ENCODE measurements around the gene LRRC28.

The LRRC28 gene

GRCh38 chr15:99249270-99249841, 1.9 kb upstream of the LRRC28 start, which contains the start of gene TTC23:
Gene TTC23 (minus strand): TSS chr15:99249581. CDS start chr15:99228712, 20,869 bp downstream.
- no peak for DNase-seq (ENCODE audit: low read depth in 4 of 4, low spot score in 1 of 4)

- no peak for DNase-seq (ENCODE audit: low read depth in 4 of 4, low spot score in 1 of 4)
Measured at GRCh38 chr15:99250001-99250400, 1.3 kb upstream of the LRRC28 start.

GRCh38 chr15:99250494-99250856, 806 bp upstream of the LRRC28 start:
- no peak for DNase-seq (ENCODE audit: low read depth in 4 of 4, low spot score in 1 of 4)

GRCh38 chr15:99252326-99252725, 1.0 kb downstream of the LRRC28 start:
- no peak for DNase-seq (ENCODE audit: low read depth in 4 of 4, low spot score in 1 of 4)

DNA sequence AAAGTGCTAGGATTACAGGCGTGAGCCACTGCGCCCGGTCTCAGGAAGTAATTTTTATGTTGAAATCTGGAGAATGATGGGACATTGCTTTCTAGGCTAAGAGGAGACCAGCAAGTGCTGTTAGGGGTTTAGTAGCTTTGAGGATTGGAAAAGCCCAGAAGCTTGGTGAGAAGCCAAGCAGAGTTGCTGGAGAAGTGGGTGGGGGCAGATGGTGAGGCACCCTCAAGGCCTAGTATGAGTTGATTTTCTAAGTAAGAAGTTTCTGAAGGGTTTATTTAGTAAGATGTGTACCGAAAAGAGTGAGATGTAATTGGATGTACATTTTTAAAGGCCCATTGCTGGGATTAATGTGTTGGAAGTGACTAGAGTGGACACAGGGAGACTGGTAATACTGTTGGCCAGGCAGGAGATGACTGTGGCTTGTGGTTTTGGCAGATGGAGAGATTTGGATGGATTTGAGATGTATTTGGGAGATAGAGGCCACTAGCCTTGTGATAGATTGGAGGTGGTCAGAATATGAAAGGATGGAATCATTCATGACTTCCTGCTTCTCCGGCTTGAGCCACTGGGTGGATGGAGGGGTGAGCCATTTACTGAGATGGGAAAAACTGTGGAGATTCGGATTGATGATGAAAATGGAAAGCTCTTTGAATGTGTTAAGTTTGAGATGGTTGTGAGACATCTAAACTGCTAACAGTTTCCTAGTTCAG, 2.3 kb downstream of the LRRC28 start:
- DNase-seq (ENCODE audit: low read depth in 4 of 4, low spot score in 1 of 4), result no peak

- DNase-seq (ENCODE audit: low read depth in 4 of 4, low spot score in 1 of 4), result no peak
Measured at GRCh38 chr15:99257107-99257750, 5.9 kb downstream of the LRRC28 start.

GRCh38 chr15:99264125-99264524, 12.8 kb downstream of the LRRC28 start:
- no peak for DNase-seq (ENCODE audit: low read depth in 4 of 4, low spot score in 1 of 4)

- DNase-seq (ENCODE audit: low read depth in 4 of 4, low spot score in 1 of 4), result no peak
Measured at GRCh38 chr15:99265541-99266070, 14.3 kb downstream of the LRRC28 start.

DNA sequence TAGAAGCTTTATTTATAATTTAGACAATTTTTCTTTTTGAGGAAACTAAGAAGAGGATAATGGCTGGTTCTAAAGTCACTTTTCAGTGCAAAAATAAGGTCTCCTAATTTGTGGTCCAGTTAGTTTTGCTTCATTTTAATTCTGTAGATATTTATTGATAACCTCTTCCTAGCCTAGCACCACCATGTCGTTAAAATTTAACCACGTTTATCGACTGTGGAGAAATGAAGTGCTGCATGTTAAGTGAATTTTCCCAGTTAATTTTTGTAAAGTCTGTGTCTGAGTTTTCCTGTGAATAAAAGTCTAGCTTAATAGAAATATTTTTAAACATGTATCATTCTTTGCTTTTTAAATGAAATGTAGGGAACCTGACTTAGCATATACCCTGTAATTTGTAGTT, 16.7 kb downstream of the LRRC28 start:
- DNase-seq (ENCODE audit: low read depth in 4 of 4, low spot score in 1 of 4), result no peak

GRCh38 chr15:99268431-99268830, 17.1 kb downstream of the LRRC28 start:
- DNase-seq (ENCODE audit: low read depth in 4 of 4, low spot score in 1 of 4), result no peak

DNA sequence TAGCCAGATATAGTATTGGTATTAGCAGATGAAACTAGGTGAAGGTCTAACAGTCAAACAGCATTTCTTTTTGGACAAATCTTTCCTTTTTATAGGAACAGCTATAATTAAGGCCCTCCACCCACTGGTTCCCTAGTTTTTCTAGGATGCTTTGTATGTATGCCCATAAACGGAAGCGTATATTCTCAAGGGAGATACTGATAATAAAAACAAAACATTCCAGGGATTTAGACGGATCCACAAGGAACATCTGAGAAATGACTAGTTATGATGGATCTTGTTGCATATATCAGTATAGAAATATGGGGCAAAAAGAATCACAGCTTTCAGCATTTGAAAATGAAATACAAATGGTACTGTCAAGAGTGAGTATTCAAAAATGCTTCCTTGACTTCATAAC, 22.5 kb downstream of the LRRC28 start:
- DNase-seq (ENCODE audit: low read depth in 4 of 4, low spot score in 1 of 4), result no peak

- DNase-seq (ENCODE audit: low read depth in 4 of 4, low spot score in 1 of 4), result no peak
Measured at GRCh38 chr15:99275061-99275460, 23.8 kb downstream of the LRRC28 start.

DNA sequence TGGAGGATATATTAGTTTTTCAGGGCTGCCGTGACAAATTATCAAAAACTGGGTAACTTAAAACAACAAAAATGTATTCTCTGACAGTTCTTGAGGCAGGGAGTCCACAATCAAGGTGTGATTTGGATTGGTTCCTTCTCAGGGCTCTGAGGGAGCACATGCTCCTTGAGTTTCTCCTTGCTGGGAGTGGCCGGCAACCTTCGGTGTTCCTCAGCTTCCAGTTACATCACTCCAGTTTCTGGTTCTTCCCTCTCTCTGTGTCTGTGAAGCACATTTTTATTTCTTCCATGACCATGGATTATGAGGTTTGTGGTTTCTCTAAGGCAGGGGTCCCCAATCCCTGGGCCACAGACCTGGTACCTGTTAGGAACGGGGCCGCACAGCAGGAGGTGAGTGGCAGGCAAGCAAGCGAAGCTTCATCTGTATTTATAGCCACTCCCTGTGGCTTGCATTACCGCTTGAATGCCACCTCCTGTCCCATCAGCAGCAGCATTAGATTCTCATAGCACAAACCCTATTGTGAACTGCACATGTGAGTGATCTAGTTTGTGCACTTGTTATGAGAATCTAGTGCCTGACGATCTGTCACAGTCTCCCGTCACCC, 24.3 kb downstream of the LRRC28 start:
- DNase-seq (ENCODE audit: low read depth in 4 of 4, low spot score in 1 of 4), result no peak

GRCh38 chr15:99279290-99279689, 28.0 kb downstream of the LRRC28 start:
- DNase-seq (ENCODE audit: low read depth in 4 of 4, low spot score in 1 of 4), result no peak

GRCh38 chr15:99279827-99280226, 28.5 kb downstream of the LRRC28 start:
- DNase-seq (ENCODE audit: low read depth in 4 of 4, low spot score in 1 of 4), result no peak

DNA sequence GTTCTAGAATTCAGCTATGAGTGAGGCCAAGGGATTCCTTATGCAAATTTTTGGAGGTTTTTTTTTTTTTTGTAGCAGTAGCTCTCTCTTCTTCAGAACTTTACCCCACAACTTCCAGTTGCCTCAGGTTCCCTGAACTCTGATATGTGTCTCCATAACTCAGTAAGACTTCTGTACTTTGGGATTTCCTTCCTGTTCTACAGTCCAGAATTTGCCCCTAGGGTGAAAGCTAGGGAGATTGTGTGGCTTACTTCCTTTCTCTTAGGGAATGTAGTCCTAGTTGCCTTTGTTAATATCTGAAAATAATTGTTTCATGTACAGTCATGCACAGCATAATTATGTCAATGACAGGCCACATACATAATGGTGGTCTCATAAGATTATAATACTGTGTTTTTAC, 30.8 kb downstream of the LRRC28 start:
- DNase-seq (ENCODE audit: low read depth in 4 of 4, low spot score in 1 of 4), result no peak

DNA sequence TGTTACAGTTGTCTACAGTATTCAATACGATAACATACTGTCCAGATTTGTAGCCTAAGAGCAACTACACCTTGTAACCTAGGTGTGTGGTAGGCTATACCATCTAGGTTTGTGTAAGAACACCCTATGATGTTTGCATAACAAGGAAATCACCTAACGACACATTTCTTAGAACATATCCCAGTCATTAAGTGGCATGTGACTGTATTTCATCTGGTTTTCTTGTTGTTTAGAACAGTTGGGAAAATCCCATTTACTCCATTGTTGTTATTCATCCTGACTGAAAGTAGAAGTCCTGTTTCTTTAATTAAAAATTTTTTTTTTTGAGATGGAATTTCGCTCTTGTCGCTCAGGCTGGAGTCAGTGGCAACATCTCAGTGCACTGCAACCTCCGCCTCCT, 31.3 kb downstream of the LRRC28 start:
- no peak for DNase-seq (ENCODE audit: low read depth in 4 of 4, low spot score in 1 of 4)

DNA sequence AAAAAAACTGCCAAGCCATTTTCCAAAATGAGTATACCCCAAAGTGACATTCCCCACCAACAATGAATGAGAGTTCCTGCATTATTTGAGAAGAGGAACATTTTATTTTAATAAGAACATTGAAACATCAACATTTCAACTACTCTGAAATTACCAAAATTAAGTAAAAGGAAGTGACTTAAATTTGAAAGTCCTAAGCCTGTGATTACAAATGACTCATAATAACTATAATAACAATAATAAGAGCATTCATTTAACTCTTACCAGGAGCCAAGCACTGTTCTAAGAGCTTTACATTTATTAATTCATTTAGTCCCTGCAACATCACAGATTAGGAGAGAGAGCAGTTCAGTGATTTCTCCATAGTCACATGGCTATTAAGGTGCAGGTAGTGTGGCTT, 32.4 kb downstream of the LRRC28 start:
- no peak for DNase-seq (ENCODE audit: low read depth in 4 of 4, low spot score in 1 of 4)

DNA sequence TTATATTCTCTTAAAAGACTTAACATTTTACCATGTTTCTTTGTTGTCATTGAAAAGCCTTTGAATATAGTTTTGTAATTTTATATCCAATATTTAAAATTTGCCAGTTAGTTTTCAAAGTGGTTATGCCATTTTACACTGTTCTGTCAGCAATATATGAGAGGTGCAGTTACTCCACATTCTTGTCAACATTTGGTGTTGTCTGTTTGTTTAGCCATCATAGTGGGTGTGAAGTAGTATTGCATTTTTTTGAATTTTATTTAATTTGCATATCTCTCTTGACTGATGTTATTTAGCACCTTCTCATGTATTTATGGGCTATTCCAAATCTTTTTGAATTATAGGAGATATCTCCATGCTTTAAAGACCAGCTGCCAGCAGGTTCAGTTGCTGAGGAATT, 40.4 kb downstream of the LRRC28 start:
- no peak for DNase-seq (ENCODE audit: low read depth in 4 of 4, low spot score in 1 of 4)

DNA sequence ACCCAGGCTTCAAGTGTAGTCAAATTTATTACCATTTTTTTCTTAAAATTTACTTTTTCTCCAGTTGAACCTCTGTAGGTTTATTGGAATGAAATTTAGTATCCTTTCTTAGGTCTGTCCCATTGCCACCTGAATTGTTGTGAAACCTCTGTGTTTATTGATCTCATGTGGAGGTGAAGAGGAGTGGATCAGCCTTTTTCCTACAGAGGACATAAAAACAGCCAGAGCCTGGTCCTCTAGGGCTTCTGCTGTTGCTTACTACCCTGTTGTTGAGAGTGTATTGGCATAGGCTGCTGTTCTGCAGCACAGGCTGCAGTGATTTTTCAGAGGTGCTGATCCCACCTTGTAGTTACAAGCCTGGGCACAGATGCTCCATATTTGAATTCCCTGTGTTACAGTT, 44.6 kb downstream of the LRRC28 start:
- DNase-seq (ENCODE audit: low read depth in 4 of 4, low spot score in 1 of 4), result no peak

DNA sequence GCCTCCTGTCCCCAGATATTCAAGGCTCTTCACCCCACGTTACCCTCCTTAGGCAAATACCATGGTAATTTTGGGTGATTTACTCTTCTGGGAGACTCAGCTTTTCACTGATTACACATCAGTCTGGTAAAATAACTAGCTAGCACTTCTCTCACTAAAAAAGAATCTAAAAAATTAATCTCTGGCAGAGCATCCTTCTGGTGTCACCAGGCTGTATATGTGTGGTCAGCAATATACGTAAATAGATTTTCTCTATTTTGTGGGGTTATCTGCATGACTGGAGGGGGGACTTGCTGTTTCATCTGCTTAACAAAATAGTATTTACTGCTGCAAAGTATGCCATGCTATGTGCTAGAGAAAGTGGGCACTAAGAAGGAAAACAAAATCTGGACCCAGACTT, 45.1 kb downstream of the LRRC28 start:
- no peak for DNase-seq (ENCODE audit: low read depth in 4 of 4, low spot score in 1 of 4)

DNA sequence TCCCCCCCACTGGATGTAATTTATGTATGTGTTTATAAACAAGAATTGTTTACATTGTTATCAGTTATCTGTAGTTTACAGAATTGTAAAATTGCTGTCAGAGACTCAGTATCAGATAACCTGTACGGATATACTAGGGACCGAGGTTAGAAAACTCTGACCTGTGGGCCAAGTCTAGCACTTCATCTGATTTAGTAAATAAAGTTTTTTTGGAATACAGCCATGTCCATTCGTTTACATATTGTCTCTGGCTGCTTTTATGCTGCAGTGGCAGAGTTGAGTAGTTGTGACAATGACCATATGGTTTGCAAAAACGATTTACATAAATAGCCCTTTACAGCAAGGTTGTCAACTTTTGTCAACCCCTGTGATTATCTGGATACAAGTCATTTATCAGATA, 52.6 kb downstream of the LRRC28 start:
- no peak for DNase-seq (ENCODE audit: low read depth in 4 of 4, low spot score in 1 of 4)

Measured in stimulated activated CD4-positive, alpha-beta T cell treated with anti-CD3 and anti-CD28 coated beads, Interleukin-1b, Interleukin-23, amount 100 ng/mL, for 24 hours (primary cell).